GM12878 (cell line): ENCODE measurements around the gene SLC27A5.
"Not testable (repeated sequence)": the region's sequence is repeated elsewhere in the genome, so short reads cannot be mapped to it uniquely, and the experiment has no call there.

ENCODE experiments used
- CBFB ChIP-seq: IDR thresholded peaks from 2 replicates; pipeline ENCODE4 v1.6.1; 2016; ENCODE audit warnings: antibody characterized with exemption, low read depth
- NR2F1 ChIP-seq: fragments of 450-650 bp; conservative IDR thresholded peaks from 2 replicates; pipeline ENCODE4 v1.6.1; 2017; ENCODE audit warnings: mild to moderate bottlenecking

DNA sequence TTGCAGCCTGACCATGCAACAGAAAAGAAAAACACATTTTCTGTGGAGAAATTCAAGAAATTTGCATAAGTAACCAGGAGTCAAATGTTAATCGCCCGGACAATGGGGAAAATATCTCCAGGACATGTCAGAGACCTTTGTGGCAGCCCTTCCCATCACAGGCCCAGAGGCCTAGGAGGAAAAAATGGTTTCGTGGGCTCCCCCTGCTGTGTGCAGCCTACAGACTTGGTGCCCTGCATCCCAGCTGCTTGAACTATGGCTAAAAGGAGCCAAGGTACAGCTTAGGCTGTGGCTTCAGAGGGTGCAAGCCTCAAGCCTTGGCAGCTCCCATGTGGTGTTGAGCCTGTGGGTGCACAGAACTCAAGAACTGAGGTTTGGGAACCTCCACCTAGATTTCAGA is 62.9 kb downstream of the SLC27A5 start:
- TF ChIP-seq CBFB, NR2F1: not testable (repeated sequence)
